GM08714 (cell line): ENCODE data around the gene LITAF.

ENCODE experiments used
- H3K4me3 ChIP-seq: fragments of 200-500 bp; sonication (Bioruptor generic); 2 replicates; pipeline ENCODE4 v1.5.1; 2014; ENCODE audit warnings: mild to moderate bottlenecking, low read length, inconsistent platforms
- ZNF274 ChIP-seq: IDR thresholded peaks from 2 replicates; pipeline ENCODE4 v1.6.1; 2012; ENCODE audit warnings: mild to moderate bottlenecking, low read depth, low read length

The LITAF gene

DNA sequence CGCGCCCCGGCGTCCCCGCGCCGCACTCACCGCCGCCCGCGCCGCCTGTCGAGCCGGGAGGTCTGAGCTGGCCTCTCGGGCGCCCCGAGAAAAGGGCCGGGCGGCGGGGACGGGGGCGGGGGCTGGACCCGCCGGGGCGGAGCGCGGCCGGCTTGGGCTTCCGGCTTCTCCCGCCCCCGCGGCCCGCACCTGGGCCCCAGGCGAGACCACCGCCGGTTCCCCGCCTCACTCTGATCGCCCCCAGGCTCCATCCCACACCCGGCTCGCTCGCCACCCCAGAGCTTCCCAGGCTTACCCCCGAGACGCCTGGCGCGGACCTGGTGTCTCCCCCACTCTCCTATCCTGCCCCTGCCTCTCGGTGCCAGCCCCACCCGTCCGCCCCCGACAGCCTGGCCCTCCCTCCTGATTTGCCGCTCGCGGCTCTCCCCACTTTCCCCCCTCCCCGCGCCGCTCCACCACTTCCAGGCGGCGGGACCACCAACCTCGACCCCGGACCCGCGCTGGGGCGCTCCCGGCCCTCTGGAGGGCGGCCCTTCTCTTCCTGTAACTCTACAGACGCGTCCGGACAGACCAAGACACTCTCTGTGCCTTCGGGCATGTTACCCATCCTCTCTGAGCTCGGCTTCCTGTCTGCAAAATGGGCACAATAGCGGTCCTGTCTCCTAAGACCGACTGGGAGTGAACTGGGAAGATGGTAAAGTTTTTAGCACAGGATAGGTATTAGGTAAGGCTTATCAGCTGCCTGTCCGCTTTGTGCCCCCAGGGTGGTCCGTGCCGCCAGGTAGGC is at the start of gene LITAF:
Gene LITAF, minus strand, starts transcription at position 64 of the 787 bp plus-strand sequence. CDS start 30,189 bp downstream, outside the sequence.
- H3K4me3 ChIP-seq: peak within 1 kb of the TSS; percentile 83
- no peak for TF ChIP-seq ZNF274

DNA sequence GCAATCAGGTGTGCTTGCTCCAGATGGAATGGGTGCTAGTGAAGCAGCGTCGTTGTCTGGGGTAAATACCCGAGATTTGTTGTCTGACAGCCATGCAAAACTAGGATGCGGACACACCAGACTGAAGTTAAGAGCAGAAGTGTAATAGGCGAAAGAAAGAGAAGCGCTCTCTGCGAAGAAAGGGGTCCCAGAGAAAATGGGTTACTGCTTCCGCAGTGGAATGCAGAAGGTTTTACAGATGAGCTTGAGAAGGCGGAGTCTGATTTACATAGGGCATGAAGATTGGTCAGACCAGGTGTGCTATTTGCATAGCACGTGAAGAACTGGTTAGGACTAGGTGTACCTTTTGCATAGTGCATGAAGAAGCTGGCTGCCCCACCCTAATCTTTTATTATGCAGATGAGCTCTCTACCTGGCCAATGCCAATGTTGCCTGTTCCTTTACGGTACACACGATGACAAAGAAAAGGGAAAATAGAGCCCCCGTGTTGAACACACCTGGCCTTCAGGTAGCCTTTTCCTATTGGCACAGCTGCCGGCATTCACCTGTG is 49.5 kb upstream of the LITAF start:
- H3K4me3 ChIP-seq: no peak overlapping the region
- TF ChIP-seq ZNF274: no peak

DNA sequence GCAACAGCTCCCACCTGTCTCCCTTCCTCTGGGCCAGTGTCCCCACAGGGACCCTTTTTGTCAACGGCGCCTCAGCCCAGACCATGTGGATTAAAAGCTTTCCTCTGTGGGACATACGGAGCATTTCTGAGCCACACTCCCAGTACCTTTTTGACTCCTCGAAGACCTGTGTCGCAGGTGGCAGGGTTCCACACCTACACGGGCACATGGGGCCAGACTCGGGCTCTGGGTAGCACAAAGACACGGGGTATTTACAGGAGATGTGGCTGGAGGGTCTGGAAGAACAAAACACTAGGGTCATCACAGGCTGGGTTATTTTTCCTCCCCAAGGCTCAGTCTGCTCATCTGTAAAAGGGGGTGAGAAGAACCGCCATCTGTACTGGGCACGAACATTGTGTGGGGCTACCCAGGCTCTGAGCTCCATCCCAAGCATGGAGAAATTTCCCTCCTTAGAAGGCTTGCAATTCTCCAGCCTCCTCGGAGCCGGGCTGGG is 49.0 kb upstream of the LITAF start:
- no peak for TF ChIP-seq ZNF274
- H3K4me3 ChIP-seq: no peak overlapping the region

DNA sequence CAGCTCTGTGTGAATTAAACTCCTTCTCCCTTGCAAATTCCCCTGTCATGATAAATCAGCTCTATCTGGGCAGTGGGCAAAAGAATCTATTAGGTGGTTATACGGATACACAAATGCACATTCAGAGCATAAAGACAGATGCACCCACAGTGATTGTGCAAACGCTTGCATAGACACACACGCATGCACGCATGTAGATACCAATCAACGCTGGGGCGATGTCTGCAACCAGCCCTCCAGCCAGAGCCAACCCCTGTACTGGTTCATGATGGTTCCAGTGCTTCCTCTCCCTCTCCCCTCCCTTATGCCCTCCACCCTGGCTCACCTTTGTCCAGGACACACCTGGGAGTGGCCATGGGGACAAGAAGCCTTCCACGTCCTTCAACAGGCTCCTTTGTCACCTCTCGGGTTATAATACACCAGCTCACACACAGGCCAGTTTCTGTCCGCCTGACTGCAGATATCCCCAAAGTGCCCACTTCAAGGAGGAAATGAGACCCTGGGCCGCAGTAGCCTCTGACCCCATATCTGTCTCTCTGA is 48.5 kb upstream of the LITAF start:
- no peak overlapping the region for H3K4me3 ChIP-seq
- no peak for TF ChIP-seq ZNF274

DNA sequence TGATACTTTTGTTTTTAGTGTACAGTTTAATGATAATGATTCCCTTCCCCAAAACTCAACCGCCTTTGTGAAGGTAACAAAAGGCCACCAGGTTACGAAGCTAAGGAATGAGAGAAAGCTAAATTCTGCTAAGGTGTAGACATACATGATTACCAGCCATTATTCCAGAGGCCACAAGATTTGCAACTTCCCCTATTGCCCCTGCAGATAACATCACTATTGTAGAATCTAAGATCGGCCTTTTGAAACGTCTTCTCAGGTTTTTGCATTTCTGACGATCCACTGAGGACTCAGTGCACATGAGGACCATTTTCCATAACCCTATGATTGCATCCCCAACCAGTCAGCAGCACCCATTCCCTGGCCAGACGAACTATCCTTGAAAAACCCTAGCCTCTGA is 47.6 kb upstream of the LITAF start:
- TF ChIP-seq ZNF274: no peak
- no peak overlapping the region for H3K4me3 ChIP-seq

DNA sequence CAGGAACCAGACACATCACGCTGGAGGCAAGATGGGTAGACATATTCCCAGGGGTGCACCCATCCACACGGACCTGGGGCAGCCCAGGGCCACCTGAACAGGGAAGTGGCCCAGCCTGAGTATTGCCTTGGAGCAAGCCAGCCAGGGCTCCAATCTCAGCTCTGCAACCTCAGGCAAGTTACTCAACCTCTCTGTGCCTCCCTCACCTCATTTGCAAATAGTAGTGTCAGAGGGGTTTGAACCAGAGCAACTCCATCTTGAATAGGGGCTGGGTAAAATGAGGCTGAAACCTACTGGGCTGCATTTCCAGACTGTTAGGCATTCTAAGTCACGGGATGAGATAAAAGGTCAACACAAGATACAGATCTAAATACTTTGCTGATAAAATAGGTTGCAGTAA is 46.4 kb upstream of the LITAF start:
- H3K4me3 ChIP-seq: no peak overlapping the region
- no peak for TF ChIP-seq ZNF274

DNA sequence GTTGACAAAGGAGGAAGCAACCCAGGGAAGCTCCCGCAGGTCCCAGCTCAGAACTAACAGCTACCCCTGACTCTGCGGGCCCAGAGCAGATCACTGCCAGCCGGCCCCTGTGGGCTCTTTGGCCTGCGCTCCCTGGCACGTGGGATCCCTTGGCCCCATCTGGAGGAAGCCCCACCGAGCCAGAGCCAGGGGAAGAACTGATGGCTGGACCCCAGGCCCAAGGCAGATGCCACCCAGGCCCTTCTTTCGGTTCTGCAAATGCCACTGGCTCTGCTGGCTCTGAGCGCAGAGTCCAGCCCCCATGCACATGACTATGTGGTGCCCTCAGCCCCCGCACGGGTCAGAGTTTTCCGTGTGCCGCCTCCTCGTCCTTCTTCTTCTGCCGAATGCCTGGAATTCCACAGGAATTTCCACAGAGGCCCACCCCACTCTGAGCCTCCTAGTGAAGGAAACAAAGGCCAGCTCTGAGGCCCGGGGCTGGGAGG is 45.8 kb upstream of the LITAF start:
- TF ChIP-seq ZNF274: no peak
- H3K4me3 ChIP-seq: no peak overlapping the region

DNA sequence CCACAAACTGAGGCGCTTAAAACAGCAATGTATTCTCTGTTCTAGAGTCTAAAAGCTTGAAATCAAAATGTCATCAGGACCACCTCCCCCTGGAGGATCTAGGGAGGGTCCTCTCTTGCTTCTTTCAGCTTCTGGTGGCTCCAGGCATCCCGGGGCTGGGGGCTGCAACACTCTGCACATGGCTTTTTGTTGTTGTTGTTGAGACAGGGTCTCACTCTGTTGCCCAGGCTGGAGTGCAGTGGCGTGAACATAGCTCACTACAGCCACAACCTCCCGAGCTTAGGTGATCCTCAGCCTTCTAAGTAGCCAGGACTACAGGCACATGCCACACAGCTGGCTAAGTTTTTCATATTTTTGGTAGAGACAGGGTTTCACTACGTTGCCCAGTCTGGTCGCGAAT is 44.5 kb upstream of the LITAF start:
- TF ChIP-seq ZNF274: no peak
- H3K4me3 ChIP-seq: no peak overlapping the region

DNA sequence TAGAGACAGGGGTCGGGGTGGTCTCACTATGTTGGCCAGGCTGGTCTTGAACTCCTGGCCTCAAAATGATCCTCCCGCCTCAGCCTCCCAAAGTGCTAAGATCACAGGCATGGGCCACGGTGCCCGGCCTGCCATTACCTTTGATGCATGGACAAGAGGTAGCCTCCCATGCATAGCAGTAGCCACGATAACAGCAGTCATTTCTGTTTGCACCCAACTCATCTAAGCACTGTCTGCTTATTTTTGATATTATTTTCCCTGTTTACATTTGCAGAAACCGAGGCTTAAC is 44.0 kb upstream of the LITAF start:
- TF ChIP-seq ZNF274: no peak
- H3K4me3 ChIP-seq: no peak overlapping the region

DNA sequence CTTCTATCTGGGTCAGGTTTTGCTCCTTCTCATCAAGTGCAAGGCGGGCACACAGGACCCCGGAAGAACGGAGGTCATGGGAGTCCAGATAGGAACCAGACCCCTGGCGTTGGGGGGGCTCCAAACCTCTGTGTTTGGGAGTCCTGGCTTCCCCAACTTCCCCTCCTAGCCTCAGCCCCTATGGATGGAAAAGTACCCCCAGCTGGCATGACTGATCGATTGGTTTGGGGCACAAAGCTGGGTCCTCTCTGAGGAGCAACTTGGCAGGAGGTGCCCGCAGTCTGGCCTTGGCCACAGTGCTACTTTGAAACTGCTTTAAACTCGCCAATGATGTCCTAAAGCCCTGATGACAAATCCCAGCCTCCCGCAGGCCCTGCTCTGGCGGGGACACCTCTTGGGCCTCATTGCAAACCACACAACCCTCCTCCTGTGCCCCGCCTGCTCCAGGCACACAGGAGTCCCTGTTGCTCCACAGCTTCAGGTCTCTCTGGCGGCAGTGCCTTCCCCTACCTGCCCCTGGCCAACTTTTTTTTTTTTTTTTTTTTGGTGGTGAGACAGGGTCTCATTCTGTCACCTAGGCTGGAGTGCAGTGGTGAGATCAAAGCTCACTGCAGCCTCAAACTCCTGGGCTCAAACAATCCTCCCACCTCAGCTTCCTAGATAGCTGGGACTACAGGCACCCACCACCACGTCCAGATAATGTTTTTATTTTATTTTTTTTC is 43.5 kb upstream of the LITAF start:
- no peak overlapping the region for H3K4me3 ChIP-seq
- TF ChIP-seq ZNF274: no peak

DNA sequence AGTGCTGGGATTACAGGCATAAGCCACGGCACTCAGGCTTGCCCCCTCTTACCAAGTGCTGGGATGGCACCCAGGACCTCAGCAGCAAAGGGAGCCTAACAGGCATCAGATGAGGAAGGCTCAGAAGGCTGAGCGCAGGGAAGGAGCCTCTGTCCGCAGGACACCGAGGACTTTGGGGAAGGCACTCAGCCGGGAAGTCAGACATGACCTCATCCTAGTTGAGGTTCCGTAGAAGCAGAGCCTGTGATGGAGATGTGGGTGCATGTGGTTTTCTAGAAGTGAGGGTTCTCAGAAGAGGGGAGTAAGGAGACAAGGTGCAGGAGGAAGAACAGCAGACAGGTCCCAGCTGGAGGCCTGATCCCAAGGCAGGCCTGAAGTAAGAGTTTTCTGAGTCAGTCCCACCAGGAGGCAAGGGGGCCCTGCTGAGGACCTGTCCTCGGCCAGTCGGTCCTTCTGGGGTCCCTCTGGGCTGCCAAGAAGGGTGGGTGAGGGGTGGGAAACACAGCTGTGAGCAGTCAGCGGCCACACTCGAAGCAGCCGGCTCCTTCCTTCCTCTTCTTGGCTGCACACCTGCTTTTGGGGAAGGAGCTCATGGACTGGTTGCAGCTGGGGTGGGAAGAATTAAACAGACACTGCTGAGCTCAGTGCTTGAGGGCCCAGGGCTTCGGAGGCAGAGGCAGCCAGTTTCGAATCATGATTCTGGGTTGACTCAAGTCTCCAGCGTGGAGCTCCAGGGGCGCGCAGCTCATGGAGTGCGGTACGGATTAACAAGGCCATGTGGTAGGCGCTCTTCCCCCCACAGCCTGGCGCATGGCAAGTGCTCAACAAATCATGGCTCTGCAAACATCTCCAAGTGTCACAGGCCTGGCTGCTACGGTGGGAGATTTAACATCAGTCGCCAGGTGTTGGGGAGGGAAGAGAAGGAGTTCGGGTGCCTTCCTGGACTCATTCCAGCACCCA is 42.6 kb upstream of the LITAF start:
- H3K4me3 ChIP-seq: no peak overlapping the region
- TF ChIP-seq ZNF274: no peak

DNA sequence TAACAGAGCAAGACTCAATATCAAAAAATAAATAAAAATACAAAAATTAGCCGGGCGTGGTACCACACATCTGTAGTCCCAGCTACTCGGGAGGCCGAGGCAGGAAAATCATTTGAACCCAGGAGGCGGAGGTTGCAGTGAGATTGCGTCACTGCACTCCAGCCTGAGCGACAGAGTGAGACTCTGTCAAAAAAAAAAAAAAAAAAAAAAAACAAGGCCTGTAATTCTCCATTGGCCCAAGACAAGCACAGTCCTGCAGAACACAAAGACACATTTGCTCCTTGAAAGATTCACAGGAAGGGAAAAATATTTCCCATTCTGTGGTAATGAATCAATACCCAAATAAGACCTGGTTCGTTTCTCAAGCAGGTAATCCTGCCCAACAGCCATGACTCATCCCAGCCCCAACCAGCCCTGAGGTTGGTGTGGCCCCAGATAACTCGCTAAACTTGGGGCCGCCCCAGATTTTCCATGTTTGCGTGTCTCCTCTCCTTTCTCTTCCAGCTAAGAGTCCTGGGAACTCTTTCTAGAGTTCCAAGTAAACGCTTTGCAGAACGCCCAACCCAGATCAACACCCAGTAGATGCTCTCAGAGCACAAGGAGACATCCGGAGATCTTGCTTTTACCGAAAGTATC is 41.2 kb upstream of the LITAF start:
- H3K4me3 ChIP-seq: no peak overlapping the region
- no peak for TF ChIP-seq ZNF274

DNA sequence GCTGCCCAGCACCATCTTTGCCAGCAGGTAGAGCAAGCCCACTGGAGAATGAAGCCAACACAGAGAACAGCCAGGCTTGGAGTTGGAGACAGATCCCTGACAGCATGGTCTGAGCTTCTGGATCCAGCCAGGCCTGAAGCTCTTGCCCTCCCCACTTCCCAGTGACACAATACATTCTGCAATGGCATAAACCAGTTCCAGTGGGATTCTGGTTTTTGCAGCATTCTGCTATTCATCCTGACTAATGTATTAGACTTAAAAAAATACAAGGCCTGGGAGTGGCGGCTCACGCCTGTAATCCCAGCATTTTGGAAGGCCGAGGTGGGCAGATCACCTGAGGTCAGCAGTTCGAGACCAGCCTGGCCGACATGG is 40.6 kb upstream of the LITAF start:
- no peak overlapping the region for H3K4me3 ChIP-seq
- no peak for TF ChIP-seq ZNF274
